Lower leg skin (tissue), 3 donors: ENCODE data around the gene SURF6.

Experiments
- CTCF ChIP-seq, 3 donors: fragments of 450-650 bp; IDR thresholded peaks; one replicate each; pipeline ENCODE4 v1.5.1; 2016; ENCODE audit warnings: antibody characterized with exemption in 3 of 3, mild to moderate bottlenecking in 3 of 3, moderate library complexity in 2 of 3
- POLR2A ChIP-seq, 2 donors: fragments of 450-650 bp; IDR thresholded peaks; one replicate each; pipeline ENCODE4 v1.6.1; 2016 to 2017; ENCODE audit warnings: antibody characterized with exemption in 2 of 2, mild to moderate bottlenecking in 1 of 2, moderate library complexity in 1 of 2

GRCh38 chr9:133347985-133348717 is 12.2 kb upstream of the SURF6 start, which contains the start of the genes MED22 and RPL7A:
- TF ChIP-seq POLR2A (IDR thresholded peaks at IDR 0.05) (no peak), CTCF (IDR thresholded peaks at IDR 0.05) (no peak)
